PC-3 (cell line): ENCODE measurements around the gene CHIT1. TPM values are rescaled to one million over a fixed set of nuclear protein-coding genes. Genes with fewer than 3 reads are reported as not detected.

Source experiments
- ATAC-seq: fragments of 200-7000 bp; cut with Tn5 transposase; 2 replicates; pipeline ENCODE4 v1.9.1; 2020; ENCODE audit warnings: mild to moderate bottlenecking, moderate library complexity
- BruUV-seq: library from RNA; stranded (reverse); fragments of 400-500 nt; replicated peaks from 2 replicates; lab custom pipeline; 2021; lab: Mats Ljungman, UMichigan
- CTCF ChIA-PET: fragments of 300-600 bp; sonication (Branson Sonifier 250); formaldehyde crosslinking; loops from one replicate; lab custom pipeline; 2022; ENCODE audit warnings: antibody characterized with exemption; lab: Charles Lee
- POLR2A ChIA-PET: fragments of 300-600 bp; sonication (Branson Sonifier 250); formaldehyde crosslinking; loops from one replicate; lab custom pipeline; 2022; ENCODE audit warnings: antibody characterized with exemption; ENCODE audit not compliant: unreplicated experiment; lab: Charles Lee
- DNase-seq: peaks from one replicate; pipeline ENCODE4 v3.0.0-alpha.2; 2015
- H2AFZ ChIP-seq: fragments of 300-600 bp; sonication (generic); 2 replicates; pipeline ENCODE4 v1.6.0; 2016; ENCODE audit warnings: antibody characterized with exemption, low read length
- H3F3A ChIP-seq: fragments of 300-600 bp; sonication (generic); one replicate; pipeline ENCODE4 v1.6.0; 2017; ENCODE audit warnings: antibody characterized with exemption, low read length, control low read depth, mild to moderate bottlenecking; ENCODE audit not compliant: unreplicated experiment
- H3K27ac ChIP-seq: fragments of 300-600 bp; sonication (generic); 2 replicates; pipeline ENCODE4 v1.5.1; 2016; ENCODE audit warnings: mild to moderate bottlenecking, low read length
- H3K27me3 ChIP-seq: fragments of 300-600 bp; sonication (generic); 2 replicates; pipeline ENCODE4 v1.6.1; 2016; ENCODE audit warnings: low read length, mixed read lengths
- H3K36me3 ChIP-seq: fragments of 300-600 bp; sonication (generic); 2 replicates; pipeline ENCODE4 v1.6.1; 2016; ENCODE audit warnings: low read depth, mixed run types, low read length, mixed read lengths
- H3K4me1 ChIP-seq: fragments of 300-600 bp; sonication (generic); 2 replicates; pipeline ENCODE4 v1.5.1; 2016; ENCODE audit warnings: low read length; ENCODE audit not compliant: insufficient read depth
- H3K4me2 ChIP-seq: fragments of 300-600 bp; sonication (generic); 2 replicates; pipeline ENCODE4 v1.6.0; 2016; ENCODE audit warnings: low read length
- H3K4me3 ChIP-seq: fragments of 300-600 bp; sonication (generic); 2 replicates; pipeline ENCODE4 v1.5.1; 2016; ENCODE audit warnings: mild to moderate bottlenecking, low read length, mixed read lengths
- H3K79me2 ChIP-seq: fragments of 300-600 bp; sonication (generic); 2 replicates; pipeline ENCODE4 v1.6.1; 2017; ENCODE audit warnings: low read length, mixed read lengths
- H3K9ac ChIP-seq: fragments of 300-600 bp; sonication (generic); 2 replicates; pipeline ENCODE4 v1.6.0; 2016; ENCODE audit warnings: mild to moderate bottlenecking, low read length
- H3K9me2 ChIP-seq: fragments of 300-600 bp; sonication (generic); replicated peaks from 2 replicates; pipeline ENCODE4 v1.6.1; 2016; ENCODE audit warnings: mixed run types, low read length, mixed read lengths
- H3K9me3 ChIP-seq: fragments of 300-600 bp; sonication (generic); 2 replicates; pipeline ENCODE4 v1.6.1; 2016; ENCODE audit warnings: low read length, mixed read lengths
- H4K20me1 ChIP-seq: fragments of 300-600 bp; sonication (generic); 2 replicates; pipeline ENCODE4 v1.6.1; 2016; ENCODE audit warnings: low read length, mixed read lengths
- EZH2 ChIP-seq: fragments of 300-600 bp; sonication (generic); IDR thresholded peaks from one replicate; pipeline ENCODE4 v1.6.1; 2017; ENCODE audit warnings: antibody characterized with exemption, mild to moderate bottlenecking, low read length; ENCODE audit not compliant: unreplicated experiment
- EZH2phosphoT487 ChIP-seq: fragments of 300-600 bp; sonication (generic); IDR thresholded peaks from 2 replicates; pipeline ENCODE4 v1.6.1; 2018; ENCODE audit warnings: mild to moderate bottlenecking, antibody characterized with exemption, low read length, borderline replicate concordance
- intact Hi-C: fragments of 100-400 bp; cut with micrococcal nuclease; formaldehyde crosslinking; loops from 2 replicates; pipeline ENCODE4 v1.9.0; 2023
- total RNA-seq: library from RNA; depleted of rRNA; stranded (reverse); fragments of >200 nt; gene quantifications from 2 replicates; pipeline ENCODE4 v1.2.3, GENCODE V29; 2014
- TF ChIP-seq, protein P1 (sequence below): fragments of 300-600 bp; sonication (generic); conservative IDR thresholded peaks from 2 replicates; pipeline ENCODE4 v1.5.1; 2017; ENCODE audit warnings: antibody characterized with exemption, low read depth, mild to moderate bottlenecking, low read length

Gene CHIT1
- total RNA-seq, 1 experiment from 2014 or later: not detected

DNA sequence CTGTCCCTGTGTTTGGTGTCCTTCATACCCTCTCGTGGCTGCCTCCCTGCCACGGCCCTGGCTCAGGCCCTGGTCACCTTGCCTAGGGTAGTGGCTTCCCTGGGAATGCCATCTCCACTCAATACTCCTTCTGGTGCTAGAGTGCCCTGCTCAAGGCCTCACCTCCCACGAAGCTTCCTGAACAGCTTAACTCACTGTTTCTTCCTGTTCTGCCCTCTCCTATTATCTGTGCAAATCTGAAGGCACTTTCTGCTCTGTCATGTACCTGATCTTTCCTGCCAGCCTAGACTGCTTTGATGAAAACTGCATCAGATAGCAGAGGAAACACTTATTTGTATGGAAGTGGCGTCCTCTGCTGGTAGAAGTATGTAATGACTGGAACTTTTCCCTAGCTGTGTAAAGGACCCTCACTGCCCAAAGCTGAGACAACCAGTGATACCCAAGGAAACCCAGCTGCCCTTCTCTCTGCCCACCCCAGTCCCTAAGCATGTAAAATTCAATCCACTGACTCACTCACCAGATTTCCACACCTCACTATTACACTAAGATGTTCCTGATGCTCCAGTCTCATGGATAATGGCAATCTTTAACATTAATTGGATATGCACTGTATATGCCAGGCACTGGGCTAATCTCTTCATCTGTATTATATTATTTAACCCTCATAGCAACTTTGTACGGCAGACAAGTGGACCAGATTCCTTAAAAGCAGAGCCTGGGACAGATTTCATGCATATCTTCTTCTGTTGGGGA lies 39.6 kb upstream of the CHIT1 start:
- no peak overlapping the region for H3K27ac ChIP-seq
- no peak overlapping the region for H3K9ac ChIP-seq
- intact Hi-C loops: loop anchor here (5.0 kb wide), 2 partner anchors 152 to 173 kb away; no protein-coding TSS in a partner anchor
- no peak overlapping the region for H3K4me3 ChIP-seq
- H3F3A ChIP-seq: no peaks in the 10 kb centered on the region
- peaks cover 8% of the 10 kb centered on the region; the same call in 1 of the 2 replicates for H3K27me3 ChIP-seq
- H2AFZ ChIP-seq: peak overlapping the region; percentile 51
- no peaks in the 10 kb centered on the region for H4K20me1 ChIP-seq
- no peak overlapping the region for H3K4me2 ChIP-seq
- H3K9me3 ChIP-seq: no peaks in the 10 kb centered on the region
- H3K4me1 ChIP-seq: peaks cover 20% of the 10 kb centered on the region
- BruUV-seq: no TSS peak
- ATAC-seq: peak; percentile 16
- CTCF ChIA-PET: interaction anchor here (0.6 to 0.7 kb wide), 5 partner anchors 8 to 151 kb away, joined by 3 to 5 read pairs (median 4); no protein-coding TSS in a partner anchor
- TF ChIP-seq EZH2 (no peak), EZH2phosphoT487 (no peak)
- TF ChIP-seq, protein P1, sequence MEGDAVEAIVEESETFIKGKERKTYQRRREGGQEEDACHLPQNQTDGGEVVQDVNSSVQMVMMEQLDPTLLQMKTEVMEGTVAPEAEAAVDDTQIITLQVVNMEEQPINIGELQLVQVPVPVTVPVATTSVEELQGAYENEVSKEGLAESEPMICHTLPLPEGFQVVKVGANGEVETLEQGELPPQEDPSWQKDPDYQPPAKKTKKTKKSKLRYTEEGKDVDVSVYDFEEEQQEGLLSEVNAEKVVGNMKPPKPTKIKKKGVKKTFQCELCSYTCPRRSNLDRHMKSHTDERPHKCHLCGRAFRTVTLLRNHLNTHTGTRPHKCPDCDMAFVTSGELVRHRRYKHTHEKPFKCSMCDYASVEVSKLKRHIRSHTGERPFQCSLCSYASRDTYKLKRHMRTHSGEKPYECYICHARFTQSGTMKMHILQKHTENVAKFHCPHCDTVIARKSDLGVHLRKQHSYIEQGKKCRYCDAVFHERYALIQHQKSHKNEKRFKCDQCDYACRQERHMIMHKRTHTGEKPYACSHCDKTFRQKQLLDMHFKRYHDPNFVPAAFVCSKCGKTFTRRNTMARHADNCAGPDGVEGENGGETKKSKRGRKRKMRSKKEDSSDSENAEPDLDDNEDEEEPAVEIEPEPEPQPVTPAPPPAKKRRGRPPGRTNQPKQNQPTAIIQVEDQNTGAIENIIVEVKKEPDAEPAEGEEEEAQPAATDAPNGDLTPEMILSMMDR: peak; percentile 98
- H3K36me3 ChIP-seq: no peaks in the 10 kb centered on the region
- peak; percentile 86 for DNase-seq
- no peaks in the 10 kb centered on the region for H3K79me2 ChIP-seq
- no peaks in the 10 kb centered on the region for H3K9me2 ChIP-seq
- POLR2A ChIA-PET: interaction anchor here (0.6 kb wide), 1 partner anchor 116 kb away, joined by 4 read pairs; no protein-coding TSS in a partner anchor

DNA sequence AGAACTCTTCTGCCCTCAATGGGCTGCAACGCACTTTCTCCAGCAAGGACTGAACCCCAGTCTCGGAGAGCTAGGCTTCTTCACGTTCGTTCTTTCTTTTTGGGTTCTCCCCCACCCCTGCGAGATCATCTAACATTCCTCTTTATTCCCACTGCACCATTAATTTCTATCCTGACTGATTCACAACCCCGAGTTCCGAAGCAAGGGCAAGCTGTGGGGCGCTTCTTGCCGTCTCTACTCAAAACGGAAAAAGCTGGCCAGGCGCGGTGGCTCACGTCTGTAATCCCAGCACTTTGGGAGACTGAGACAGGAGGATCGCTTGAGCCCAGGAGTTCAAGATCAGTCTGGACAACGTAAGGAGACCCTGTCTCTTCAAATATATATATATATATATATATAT lies 38.4 kb upstream of the CHIT1 start:
- intact Hi-C loops: loop anchor here (2.0 to 5.0 kb wide), 3 partner anchors 151 to 229 kb away; no protein-coding TSS in a partner anchor
- peaks cover 9% of the 10 kb centered on the region; the same call in 1 of the 2 replicates for H3K4me1 ChIP-seq
- peak overlapping the region; percentile 92 for H2AFZ ChIP-seq
- H3K4me3 ChIP-seq: peak overlapping the region; percentile 71
- H3K27ac ChIP-seq: no peak overlapping the region
- DNase-seq (no peak), ATAC-seq (no peak; the same call in 1 of the 2 replicates)
- H3K9me3 ChIP-seq: no peaks in the 10 kb centered on the region
- TF ChIP-seq EZH2 (no peak), EZH2phosphoT487 (no peak)
- TF ChIP-seq, protein P1: no peak
- ChIA-PET CTCF (interaction anchor here (0.5 to 1.4 kb wide), 10 partner anchors 26 to 290 kb away, joined by 3 to 10 read pairs (median 4); no protein-coding TSS in a partner anchor), POLR2A (interaction anchor here (0.6 kb wide), 1 partner anchor 52 kb away, joined by 3 read pairs; no protein-coding TSS in a partner anchor)
- peaks cover 16% of the 10 kb centered on the region; the same call in 1 of the 2 replicates for H3K27me3 ChIP-seq
- no TSS peak for BruUV-seq
- H3K9me2 ChIP-seq: no peaks in the 10 kb centered on the region
- H3K36me3 ChIP-seq: no peaks in the 10 kb centered on the region
- H4K20me1 ChIP-seq: no peaks in the 10 kb centered on the region
- H3K9ac ChIP-seq: peak overlapping the region; percentile 13; the same call in 1 of the 2 replicates
- no peaks in the 10 kb centered on the region for H3K79me2 ChIP-seq
- peak overlapping the region; percentile 81 for H3K4me2 ChIP-seq
- H3F3A ChIP-seq: no peaks in the 10 kb centered on the region
